Fibroblast of lung (primary cell): ENCODE measurements around the gene SP140. TPM values are rescaled to one million over a fixed set of nuclear protein-coding genes. Genes with fewer than 3 reads are reported as not detected.
"Not testable (repeated sequence)": the region's sequence is repeated elsewhere in the genome, so short reads cannot be mapped to it uniquely, and the experiment has no call there.

Experiments used
- DNase-seq, 2 donors: peaks; one replicate each; pipeline versions ENCODE4 v3.0.0 to v3.0.0-alpha.2; 2010; ENCODE audit warnings: low read depth in 2 of 2
- H2AFZ ChIP-seq: 2 replicates; pipeline ENCODE4 v1.5.1; 2012; ENCODE audit warnings: low read length, control low read depth, inconsistent platforms
- H3K27ac ChIP-seq: 2 replicates; pipeline ENCODE4 v1.5.1; 2011; ENCODE audit warnings: low read length, control low read depth; ENCODE audit not compliant: insufficient read depth
- H3K27me3 ChIP-seq: 2 replicates; pipeline ENCODE4 v1.5.1; 2011; ENCODE audit warnings: mild to moderate bottlenecking, low read length; ENCODE audit not compliant: control insufficient read depth, insufficient read depth
- H3K36me3 ChIP-seq: 2 replicates; pipeline ENCODE4 v1.5.1; 2011; ENCODE audit warnings: low read length; ENCODE audit not compliant: control insufficient read depth, insufficient read depth
- H3K4me1 ChIP-seq: 2 replicates; pipeline ENCODE4 v1.5.1; 2011; ENCODE audit warnings: low read length; ENCODE audit not compliant: control insufficient read depth, insufficient read depth; ENCODE audit errors: extremely low read depth
- H3K4me2 ChIP-seq: 2 replicates; pipeline ENCODE4 v1.5.1; 2011; ENCODE audit warnings: low read length, control low read depth; ENCODE audit not compliant: insufficient read depth; ENCODE audit errors: extremely low read depth
- H3K4me3 ChIP-seq, 4 experiments: fragments of 200-600 bp in 1 of 4; sonication (generic) in 1 of 4; replicated peaks in 1 of 4; 2 replicates each; pipeline ENCODE4 v1.5.1; 2011 to 2016; ENCODE audit warnings: low read length in 4 of 4, low read depth in 3 of 4, mild to moderate bottlenecking in 3 of 4, control low read depth in 2 of 4, inconsistent platforms in 1 of 4, mixed read lengths in 1 of 4; ENCODE audit not compliant: insufficient read depth in 1 of 4; ENCODE audit errors: control extremely low read depth in 1 of 4
- H3K79me2 ChIP-seq: 2 replicates; pipeline ENCODE4 v1.5.1; 2012; ENCODE audit warnings: mild to moderate bottlenecking, low read length, inconsistent platforms; ENCODE audit not compliant: control insufficient read depth, insufficient read depth
- H3K9ac ChIP-seq: 2 replicates; pipeline ENCODE4 v1.5.1; 2011; ENCODE audit warnings: mild to moderate bottlenecking, low read length, control low read depth; ENCODE audit not compliant: insufficient read depth
- H3K9me3 ChIP-seq: 2 replicates; pipeline ENCODE4 v1.5.1; 2012; ENCODE audit warnings: low read depth, low read length; ENCODE audit not compliant: control insufficient read depth, insufficient read depth
- H4K20me1 ChIP-seq: 2 replicates; pipeline ENCODE4 v1.5.1; 2011; ENCODE audit warnings: low read length; ENCODE audit not compliant: control insufficient read depth, insufficient read depth; ENCODE audit errors: extremely low read depth
- CTCF ChIP-seq, 2 donors: IDR thresholded peaks in 1 of 2; conservative IDR thresholded peaks in 1 of 2; 1 replicate in 1 of 2; 2 replicates in 1 of 2; pipeline ENCODE4 v1.5.1; 2011 to 2012; ENCODE audit warnings: low read length in 2 of 2, control low read depth in 1 of 2, inconsistent platforms in 1 of 2, low read depth in 1 of 2, mild to moderate bottlenecking in 1 of 2
- EZH2 ChIP-seq: IDR thresholded peaks from 2 replicates; pipeline ENCODE4 v1.5.1; 2012; ENCODE audit warnings: low read length, control low read depth, mild to moderate bottlenecking; ENCODE audit errors: missing control alignments
- polyA plus RNA-seq, 2 donors: library from polyadenylated mRNA; depleted of rRNA in 1 of 2; stranded (reverse) in 1 of 2; unstranded in 1 of 2; fragments of >200 nt; gene quantifications; 2 replicates each; pipeline ENCODE4 v1.2.1, GENCODE V29; 2011 to 2012; ENCODE audit warnings: missing spikeins in 1 of 2
- total RNA-seq: library from RNA; depleted of rRNA; stranded (reverse); fragments of >200 nt; gene quantifications from 2 replicates; pipeline ENCODE4 v1.2.1, GENCODE V29; 2014

The SP140 gene
- total and polyA plus RNA-seq, 2 donors (not counting 1 experiment from before 2014, with no cell fraction given) = 0.17 to 0.33 TPM

GRCh38 chr2:230306474-230306873, 80.9 kb downstream of the SP140 start:
- no peaks in the 10 kb centered on the region for H3K27me3 ChIP-seq
- H3K4me3 ChIP-seq = no peak overlapping the region
- H3K36me3 ChIP-seq = no peaks in the 10 kb centered on the region
- TF ChIP-seq EZH2 (no peak), CTCF (conservative IDR thresholded peaks at IDR 0.05 in 1 of 2, IDR thresholded peaks at IDR 0.05 in 1 of 2; ENCODE audit: low read depth in 1 of 2, low read length in 2 of 2) (no peak)
- H2AFZ ChIP-seq = no peak overlapping the region
- no peaks in the 10 kb centered on the region for H3K9me3 ChIP-seq
- no peaks in the 10 kb centered on the region for H3K4me1 ChIP-seq
- no peak overlapping the region for H3K27ac ChIP-seq
- no peak for DNase-seq
- no peak overlapping the region for H3K9ac ChIP-seq
- no peaks in the 10 kb centered on the region for H4K20me1 ChIP-seq
- H3K79me2 ChIP-seq = no peaks in the 10 kb centered on the region
- H3K4me2 ChIP-seq = no peak overlapping the region

- no peak for DNase-seq
- Histone ChIP-seq H3K36me3 (no peaks in the 10 kb centered on the region), H4K20me1 (no peaks in the 10 kb centered on the region), H3K4me3 (no peak overlapping the region), H3K4me1 (no peaks in the 10 kb centered on the region), H3K9me3 (no peaks in the 10 kb centered on the region), H2AFZ (no peak overlapping the region), H3K4me2 (no peak overlapping the region), H3K79me2 (no peaks in the 10 kb centered on the region), H3K27me3 (no peaks in the 10 kb centered on the region), H3K27ac (no peak overlapping the region), H3K9ac (no peak overlapping the region)
- TF ChIP-seq CTCF (conservative IDR thresholded peaks at IDR 0.05 in 1 of 2, IDR thresholded peaks at IDR 0.05 in 1 of 2; ENCODE audit: low read depth in 1 of 2, low read length in 2 of 2) (no peak), EZH2 (no peak)
Measured at GRCh38 chr2:230307485-230307884, 81.9 kb downstream of the SP140 start.

- no peak overlapping the region for H2AFZ ChIP-seq
- no peaks in the 10 kb centered on the region for H3K27me3 ChIP-seq
- H3K27ac ChIP-seq = no peak overlapping the region
- H3K36me3 ChIP-seq = no peaks in the 10 kb centered on the region
- H3K79me2 ChIP-seq = no peaks in the 10 kb centered on the region
- TF ChIP-seq EZH2 (no peak), CTCF (conservative IDR thresholded peaks at IDR 0.05 in 1 of 2, IDR thresholded peaks at IDR 0.05 in 1 of 2; ENCODE audit: low read depth in 1 of 2, low read length in 2 of 2) (no peak)
- no peak overlapping the region for H3K4me2 ChIP-seq
- H3K4me3 ChIP-seq = no peak overlapping the region
- H3K9ac ChIP-seq = no peak overlapping the region
- no peaks in the 10 kb centered on the region for H3K4me1 ChIP-seq
- H3K9me3 ChIP-seq = no peaks in the 10 kb centered on the region
- no peaks in the 10 kb centered on the region for H4K20me1 ChIP-seq
- DNase-seq = no peak
Measured at GRCh38 chr2:230308402-230309000, 83.0 kb downstream of the SP140 start.

- not testable (repeated sequence) for H3K36me3 ChIP-seq, H4K20me1 ChIP-seq, DNase-seq, H3K4me3 ChIP-seq, H3K79me2 ChIP-seq, H2AFZ ChIP-seq, H3K27me3 ChIP-seq, H3K4me1 ChIP-seq, H3K9me3 ChIP-seq, H3K4me2 ChIP-seq, H3K27ac ChIP-seq, H3K9ac ChIP-seq
Measured at GRCh38 chr2:230310792-230311191, 85.3 kb downstream of the SP140 start.

GRCh38 chr2:230311634-230312033, 86.1 kb downstream of the SP140 start:
- not testable (repeated sequence) for H3K4me1 ChIP-seq, H3K36me3 ChIP-seq, H3K79me2 ChIP-seq, H4K20me1 ChIP-seq, H3K9ac ChIP-seq, H3K4me2 ChIP-seq, H3K9me3 ChIP-seq, H3K27me3 ChIP-seq, H2AFZ ChIP-seq, H3K27ac ChIP-seq, H3K4me3 ChIP-seq, DNase-seq
